Osteoblast (primary cell): ENCODE measurements around the gene ACACA. TPM values are rescaled to one million over a fixed set of nuclear protein-coding genes. Genes with fewer than 3 reads are reported as not detected.

ENCODE experiments used
- DNase-seq: peaks from one replicate; pipeline ENCODE4 v3.0.0; 2011; ENCODE audit warnings: low spot score, mixed read lengths; ENCODE audit not compliant: insufficient read length; ENCODE audit errors: missing footprints
- H2AFZ ChIP-seq: 2 replicates; pipeline ENCODE4 v1.6.0; 2011; ENCODE audit warnings: mild to moderate bottlenecking, low read length
- H3K27ac ChIP-seq: 2 replicates; pipeline ENCODE4 v1.5.1; 2011; ENCODE audit warnings: mild to moderate bottlenecking, low read depth, low read length, moderate library complexity
- H3K27me3 ChIP-seq: 2 replicates; pipeline ENCODE4 v1.6.0; 2012; ENCODE audit warnings: mild to moderate bottlenecking, control low read depth, inconsistent platforms, low read length, moderate library complexity; ENCODE audit not compliant: insufficient read depth
- H3K36me3 ChIP-seq: 2 replicates; pipeline ENCODE4 v1.5.1; 2011; ENCODE audit warnings: mild to moderate bottlenecking, low read length, control low read depth, moderate library complexity; ENCODE audit not compliant: insufficient read depth
- H3K4me1 ChIP-seq: 2 replicates; pipeline ENCODE4 v1.5.1; 2011; ENCODE audit warnings: mild to moderate bottlenecking, low read length, control low read depth, moderate library complexity; ENCODE audit not compliant: insufficient read depth
- H3K4me2 ChIP-seq: 2 replicates; pipeline ENCODE4 v1.6.0; 2011; ENCODE audit warnings: mild to moderate bottlenecking, low read length; ENCODE audit not compliant: insufficient read depth
- H3K4me3 ChIP-seq: fragments of 200-600 bp; sonication (generic); 3 replicates; pipeline ENCODE4 v1.5.1; 2012; ENCODE audit warnings: mild to moderate bottlenecking, low read length, inconsistent platforms; ENCODE audit not compliant: insufficient read depth
- H3K79me2 ChIP-seq: 2 replicates; pipeline ENCODE4 v1.6.0; 2012; ENCODE audit warnings: mild to moderate bottlenecking, low read length, control low read depth, inconsistent platforms; ENCODE audit not compliant: insufficient read depth
- H3K9me3 ChIP-seq: 2 replicates; pipeline ENCODE4 v1.5.1; 2011; ENCODE audit warnings: low read depth, low read length, control low read depth
- H4K20me1 ChIP-seq: 2 replicates; pipeline ENCODE4 v1.6.0; 2012; ENCODE audit warnings: mild to moderate bottlenecking, low read length, control low read depth; ENCODE audit not compliant: insufficient read depth
- CTCF ChIP-seq: IDR thresholded peaks from 2 replicates; pipeline ENCODE4 v1.5.1; 2011; ENCODE audit warnings: mild to moderate bottlenecking, low read depth, low read length, moderate library complexity; ENCODE audit errors: extremely low read depth
- total RNA-seq: library from RNA; depleted of rRNA; stranded (reverse); fragments of >200 nt; gene quantifications from 2 replicates; pipeline ENCODE4 v1.2.3, GENCODE V29; 2012

The ACACA gene
- total RNA-seq, 1 donor, result 78.9 TPM

- no peaks in the 10 kb centered on the region for H4K20me1 ChIP-seq
- no peaks in the 10 kb centered on the region for H3K4me1 ChIP-seq
- H3K79me2 ChIP-seq, result no peaks in the 10 kb centered on the region
- H3K27ac ChIP-seq, result no peak overlapping the region
- no peaks in the 10 kb centered on the region for H3K36me3 ChIP-seq
- no peak overlapping the region for H2AFZ ChIP-seq
- no peaks in the 10 kb centered on the region for H3K27me3 ChIP-seq
- H3K4me2 ChIP-seq, result no peak overlapping the region
- TF ChIP-seq CTCF, result no peak
- H3K9me3 ChIP-seq, result no peaks in the 10 kb centered on the region
- no peak overlapping the region for H3K4me3 ChIP-seq
- no peak for DNase-seq
Measured at GRCh38 chr17:37135576-37135975, 271.1 kb downstream of the ACACA start.

GRCh38 chr17:37134050-37134449 lies 272.6 kb downstream of the ACACA start:
- peaks cover 11% of the 10 kb centered on the region for H3K36me3 ChIP-seq
- H4K20me1 ChIP-seq, result no peaks in the 10 kb centered on the region
- H3K9me3 ChIP-seq, result no peaks in the 10 kb centered on the region
- no peaks in the 10 kb centered on the region for H3K27me3 ChIP-seq
- H3K27ac ChIP-seq, result no peak overlapping the region
- no peak for TF ChIP-seq CTCF
- DNase-seq, result no peak
- no peak overlapping the region for H3K4me2 ChIP-seq
- H3K4me3 ChIP-seq, result no peak overlapping the region
- no peaks in the 10 kb centered on the region for H3K79me2 ChIP-seq
- H3K4me1 ChIP-seq, result no peaks in the 10 kb centered on the region
- no peak overlapping the region for H2AFZ ChIP-seq

- Histone ChIP-seq H3K4me1 (no peaks in the 10 kb centered on the region), H3K27ac (no peak overlapping the region), H2AFZ (no peak overlapping the region), H3K4me3 (no peak overlapping the region), H3K27me3 (no peaks in the 10 kb centered on the region), H3K9me3 (no peaks in the 10 kb centered on the region), H3K79me2 (no peaks in the 10 kb centered on the region), H3K4me2 (no peak overlapping the region), H3K36me3 (peaks cover 12% of the 10 kb centered on the region), H4K20me1 (no peaks in the 10 kb centered on the region)
- no peak for DNase-seq
- TF ChIP-seq CTCF, result no peak
Measured at GRCh38 chr17:37133136-37133535, 273.5 kb downstream of the ACACA start.

- no peak for TF ChIP-seq CTCF
- Histone ChIP-seq H2AFZ (no peak overlapping the region), H3K9me3 (no peaks in the 10 kb centered on the region), H3K4me3 (no peak overlapping the region), H4K20me1 (no peaks in the 10 kb centered on the region), H3K27me3 (no peaks in the 10 kb centered on the region), H3K4me1 (no peaks in the 10 kb centered on the region), H3K4me2 (no peak overlapping the region), H3K27ac (no peak overlapping the region), H3K36me3 (peaks cover 14% of the 10 kb centered on the region), H3K79me2 (no peaks in the 10 kb centered on the region)
- DNase-seq, result no peak
Measured at GRCh38 chr17:37131669-37132611, 274.7 kb downstream of the ACACA start.
